NCI-H82 (cell line): ENCODE data around the gene TCF3.
A peak's percentile ranks its signal among the peaks of the same experiment; 100 is the strongest.

Source experiments
- DNase-seq: peaks from one replicate; lab custom pipeline; 2025; lab: John Stamatoyannopoulos, UW

TCF3 gene

GRCh38 chr19:1630012-1630411 is 22.4 kb downstream of the TCF3 start:
- DNase-seq = no peak

- DNase-seq = no peak
Measured at GRCh38 chr19:1629256-1629808, 23.1 kb downstream of the TCF3 start.

GRCh38 chr19:1627194-1627593 is 25.2 kb downstream of the TCF3 start:
- DNase-seq = no peak

- no peak for DNase-seq
Measured at GRCh38 chr19:1626417-1627010, 25.9 kb downstream of the TCF3 start.

- DNase-seq = peak; percentile 78
Measured at GRCh38 chr19:1624458-1624857, 28.0 kb downstream of the TCF3 start.

GRCh38 chr19:1622541-1622940 is 29.9 kb downstream of the TCF3 start:
- no peak for DNase-seq

- no peak for DNase-seq
Measured at GRCh38 chr19:1622007-1622406, 30.4 kb downstream of the TCF3 start.

GRCh38 chr19:1621574-1621973 is 30.8 kb downstream of the TCF3 start:
- DNase-seq = no peak

GRCh38 chr19:1621021-1621420 is 31.4 kb downstream of the TCF3 start:
- DNase-seq = no peak

GRCh38 chr19:1620502-1620901 is 31.9 kb downstream of the TCF3 start:
- no peak for DNase-seq

GRCh38 chr19:1619703-1620102 is 32.7 kb downstream of the TCF3 start:
- DNase-seq = no peak

- DNase-seq = no peak
Measured at GRCh38 chr19:1619094-1619439, 33.3 kb downstream of the TCF3 start.

- peak; percentile 60 for DNase-seq
Measured at GRCh38 chr19:1618157-1619093, 34.0 kb downstream of the TCF3 start.

- DNase-seq = no peak
Measured at GRCh38 chr19:1616875-1617274, 35.5 kb downstream of the TCF3 start.

- DNase-seq = no peak
Measured at GRCh38 chr19:1616396-1616795, 36.0 kb downstream of the TCF3 start.

GRCh38 chr19:1615156-1615765 is 37.2 kb downstream of the TCF3 start:
- DNase-seq = no peak

GRCh38 chr19:1613808-1614570 is 38.4 kb downstream of the TCF3 start:
- no peak for DNase-seq

GRCh38 chr19:1613146-1613545 is 39.3 kb downstream of the TCF3 start:
- no peak for DNase-seq

GRCh38 chr19:1612114-1613086 is 40.0 kb downstream of the TCF3 start:
- DNase-seq = no peak

GRCh38 chr19:1611353-1611752 is 41.1 kb downstream of the TCF3 start:
- no peak for DNase-seq

GRCh38 chr19:1610579-1610978 is 41.8 kb downstream of the TCF3 start:
- no peak for DNase-seq
